GM19035 (cell line): ENCODE measurements around the gene SMYD3.

Experiments used
- ATAC-seq: cut with Tn5 transposase; IDR thresholded peaks from one replicate; pipeline ENCODE4 v1.9.1; 2021; ENCODE audit not compliant: unreplicated experiment

The SMYD3 gene

GRCh38 chr1:246516126-246516525, 9.0 kb upstream of the SMYD3 start:
- no peak for ATAC-seq

GRCh38 chr1:246515390-246516005, 8.4 kb upstream of the SMYD3 start:
- ATAC-seq: no peak

GRCh38 chr1:246513619-246514343, 6.7 kb upstream of the SMYD3 start:
- ATAC-seq: no peak

- no peak for ATAC-seq
Measured at GRCh38 chr1:246513041-246513440, 6.0 kb upstream of the SMYD3 start.

- no peak for ATAC-seq
Measured at GRCh38 chr1:246512635-246513034, 5.6 kb upstream of the SMYD3 start.

GRCh38 chr1:246512230-246512629, 5.2 kb upstream of the SMYD3 start:
- no peak for ATAC-seq

- no peak for ATAC-seq
Measured at GRCh38 chr1:246511203-246511602, 4.1 kb upstream of the SMYD3 start.

- ATAC-seq: no peak
Measured at GRCh38 chr1:246510147-246511030, 3.3 kb upstream of the SMYD3 start.

GRCh38 chr1:246508897-246509688, 2.0 kb upstream of the SMYD3 start:
- ATAC-seq: no peak

GRCh38 chr1:246506367-246506673, 759 bp downstream of the SMYD3 start:
- ATAC-seq: peak; percentile 21

GRCh38 chr1:246503341-246503740, 3.7 kb downstream of the SMYD3 start:
- ATAC-seq: no peak

GRCh38 chr1:246497331-246497915, 9.7 kb downstream of the SMYD3 start:
- ATAC-seq: peak; percentile 70

- no peak for ATAC-seq
Measured at GRCh38 chr1:246492611-246493245, 14.4 kb downstream of the SMYD3 start.

GRCh38 chr1:246491551-246492053, 15.5 kb downstream of the SMYD3 start:
- ATAC-seq: no peak

GRCh38 chr1:246488674-246489073, 18.4 kb downstream of the SMYD3 start:
- no peak for ATAC-seq

- no peak for ATAC-seq
Measured at GRCh38 chr1:246483569-246483933, 23.5 kb downstream of the SMYD3 start.

GRCh38 chr1:246482805-246483568, 24.1 kb downstream of the SMYD3 start:
- peak; percentile 74 for ATAC-seq

- no peak for ATAC-seq
Measured at GRCh38 chr1:246479061-246479460, 28.0 kb downstream of the SMYD3 start.

GRCh38 chr1:246477634-246478033, 29.4 kb downstream of the SMYD3 start:
- no peak for ATAC-seq
